Cerebellar nuclear complex (tissue), 1 donor: ENCODE data around the gene OSBPL10.
"Not testable (repeated sequence)": the region's sequence is repeated elsewhere in the genome, so short reads cannot be mapped to it uniquely, and the experiment has no call there.

ENCODE experiments used
- DNase-seq, 2 experiments: peaks; one replicate each; lab custom pipeline; 2025; lab: John Stamatoyannopoulos, UW

The OSBPL10 gene

DNA sequence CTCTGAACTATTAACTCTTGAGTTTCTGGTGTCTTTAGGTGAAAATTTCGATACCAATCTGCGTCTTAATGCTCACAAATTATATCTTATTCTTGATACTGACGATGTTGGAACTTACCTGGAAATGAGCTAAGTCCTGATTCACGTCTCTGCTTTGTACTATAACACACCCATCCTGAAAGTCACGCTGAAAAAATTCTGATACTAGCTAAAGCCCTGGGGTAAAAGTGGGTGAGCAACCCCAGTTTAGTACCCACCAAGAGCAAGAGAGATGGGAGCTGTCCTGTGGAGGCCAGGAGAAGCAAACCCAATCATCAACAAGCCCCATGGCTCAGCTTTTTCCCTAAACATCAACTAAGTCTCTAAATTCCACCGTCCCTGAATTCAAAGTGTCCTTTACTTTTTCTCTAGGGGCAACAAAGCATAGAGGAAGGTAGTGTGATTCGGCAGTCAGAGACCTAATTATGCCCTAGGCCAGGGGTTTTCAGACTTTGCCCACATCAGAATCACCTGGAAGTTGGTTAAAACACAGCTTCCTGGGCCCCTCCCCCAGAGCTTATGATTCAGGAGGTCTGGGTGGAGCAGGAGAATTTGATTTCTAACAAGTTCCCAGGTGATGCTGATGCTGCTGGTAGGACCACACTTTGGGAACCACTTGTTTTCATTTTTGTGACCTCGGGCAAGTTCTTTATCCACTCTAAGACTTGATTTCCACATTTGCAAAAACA, 90.2 kb downstream of the OSBPL10 start:
- no peak for DNase-seq

GRCh38 chr3:31890007-31890406, 91.1 kb downstream of the OSBPL10 start:
- no peak for DNase-seq

GRCh38 chr3:31885235-31885634, 95.8 kb downstream of the OSBPL10 start:
- DNase-seq, result no peak

GRCh38 chr3:31884251-31884650, 96.8 kb downstream of the OSBPL10 start:
- no peak for DNase-seq

GRCh38 chr3:31882895-31883294, 98.2 kb downstream of the OSBPL10 start:
- DNase-seq, result no peak

DNA sequence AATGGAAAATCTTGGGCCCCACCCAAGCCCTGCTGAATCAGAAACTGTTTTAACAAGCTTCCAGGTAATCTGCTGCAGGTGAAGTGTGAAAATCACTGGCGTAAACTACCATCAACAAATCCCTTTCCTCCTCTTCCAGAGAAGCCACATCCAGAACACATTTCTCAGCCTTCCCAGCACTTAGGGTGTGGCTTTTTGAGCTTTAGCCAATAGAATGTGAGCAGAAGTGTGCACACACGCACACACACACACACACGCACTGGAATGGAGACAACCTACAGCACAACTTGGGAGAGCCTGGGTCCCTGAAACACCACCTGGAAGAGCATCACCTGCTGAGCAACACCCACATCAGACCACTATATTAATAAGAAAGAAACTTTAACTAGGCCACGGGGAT, 98.6 kb downstream of the OSBPL10 start:
- no peak for DNase-seq

GRCh38 chr3:31880482-31881078, 100.5 kb downstream of the OSBPL10 start:
- no peak for DNase-seq

DNA sequence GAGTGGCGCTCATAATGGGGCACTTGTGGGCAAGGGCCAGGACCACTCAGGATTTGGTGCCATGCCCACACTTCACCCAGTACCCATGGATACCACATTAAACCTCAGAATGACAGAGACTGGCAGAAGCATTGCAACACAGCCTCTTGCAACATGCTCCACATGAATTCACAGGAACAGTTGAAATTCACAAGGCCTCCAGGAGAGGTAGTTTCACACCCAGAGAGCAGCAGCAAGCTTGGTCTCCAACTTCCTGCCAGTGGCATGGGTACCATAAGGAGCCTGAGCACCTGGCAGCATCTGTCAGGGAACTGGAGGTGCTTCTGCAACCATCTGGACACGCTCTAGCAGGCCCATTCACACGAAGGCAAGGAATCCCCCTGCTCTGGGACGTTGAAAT, 101.0 kb downstream of the OSBPL10 start:
- DNase-seq, result no peak

DNA sequence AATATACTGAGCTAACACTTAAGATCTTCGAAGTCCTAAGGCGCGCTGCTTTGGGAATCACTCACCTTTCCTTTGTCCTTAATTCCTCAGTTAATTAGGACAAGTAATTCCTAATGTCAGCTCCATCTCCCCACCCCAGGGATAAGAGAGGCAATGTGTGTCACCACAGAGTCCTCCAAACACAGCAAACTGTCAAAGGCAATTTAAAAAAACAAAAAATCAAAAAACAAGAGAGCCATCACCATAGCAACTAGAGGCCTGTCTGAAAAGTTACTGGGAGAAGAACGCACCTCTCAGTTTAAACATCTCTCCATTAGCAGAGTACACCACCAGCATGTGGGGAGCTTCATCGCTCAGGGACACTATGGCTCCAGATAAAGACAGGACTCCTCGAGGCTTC, 101.7 kb downstream of the OSBPL10 start:
- no peak for DNase-seq

DNA sequence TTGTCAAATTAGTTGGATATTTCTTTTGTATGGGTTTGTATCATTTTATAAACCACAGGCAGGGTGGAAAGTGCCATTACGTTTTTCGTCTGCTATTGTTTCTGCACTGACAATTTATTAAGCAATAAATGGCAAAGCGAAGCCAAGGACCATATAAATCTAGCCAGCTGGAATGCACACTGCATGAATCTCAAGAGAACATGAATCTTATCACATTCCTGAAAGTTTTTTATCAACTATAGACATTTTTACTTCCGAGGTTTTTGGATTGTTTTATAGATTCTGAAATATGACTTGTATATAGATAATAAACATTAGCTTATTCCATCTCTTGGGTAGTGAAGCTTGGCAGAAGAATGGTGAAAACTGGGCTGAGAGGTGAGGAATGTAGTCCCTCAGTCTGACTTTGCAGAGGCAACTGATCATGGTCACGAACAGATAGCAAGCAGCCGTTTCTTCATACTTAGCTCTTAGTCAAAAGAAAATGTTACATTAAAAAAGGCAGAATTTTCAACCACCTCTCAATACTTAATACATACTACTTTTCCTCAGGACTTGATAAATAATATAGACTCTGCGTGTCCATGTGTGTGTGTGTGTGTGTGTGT, 102.7 kb downstream of the OSBPL10 start:
- no peak for DNase-seq

DNA sequence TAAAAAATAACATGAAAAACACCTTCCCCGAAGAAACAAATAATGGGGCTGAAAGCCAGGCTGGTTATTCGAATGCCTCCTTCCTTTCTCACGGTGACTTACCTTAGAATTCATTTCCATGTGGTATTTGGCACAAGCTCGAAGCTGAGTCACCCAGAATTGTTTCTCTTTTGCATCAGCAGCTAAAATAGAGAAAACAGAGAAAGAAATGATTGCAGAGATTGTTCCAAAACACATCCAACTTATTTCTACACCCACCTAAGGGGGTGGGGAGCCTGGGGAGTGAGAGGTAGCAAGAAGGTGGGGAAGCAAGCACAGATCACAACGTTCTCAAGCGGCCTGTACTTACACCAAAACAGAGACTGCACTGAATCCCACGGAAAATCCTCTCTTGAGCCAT, 104.7 kb downstream of the OSBPL10 start:
- DNase-seq, result no peak

GRCh38 chr3:31875437-31875836, 105.6 kb downstream of the OSBPL10 start:
- no peak for DNase-seq

DNA sequence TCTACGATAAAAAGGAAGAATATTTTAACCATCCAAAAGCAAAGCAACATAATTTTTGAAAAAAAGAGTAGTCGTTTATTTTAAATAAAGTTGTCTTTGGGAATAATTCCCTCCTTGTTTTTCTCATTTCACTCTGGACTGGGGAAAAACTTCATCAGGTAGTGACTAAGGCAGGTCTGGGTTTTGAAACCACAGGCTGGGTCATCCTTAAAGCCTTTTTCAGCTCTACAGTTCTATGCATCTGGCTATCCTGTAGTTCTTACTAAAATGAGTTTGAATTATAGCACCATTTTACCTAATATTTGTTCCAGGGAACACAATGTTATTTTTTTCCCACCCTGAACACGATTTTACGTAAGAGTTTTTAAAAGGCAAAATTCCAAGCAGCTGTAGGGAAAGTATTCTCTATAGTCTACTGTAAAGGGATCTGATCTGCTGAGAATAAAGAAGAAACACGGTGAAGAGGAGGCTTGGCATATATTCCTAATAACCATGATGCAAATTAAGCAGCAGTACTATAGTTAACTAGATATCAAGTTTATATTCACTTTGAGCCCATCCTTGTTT, 107.7 kb downstream of the OSBPL10 start:
- DNase-seq, result no peak

DNA sequence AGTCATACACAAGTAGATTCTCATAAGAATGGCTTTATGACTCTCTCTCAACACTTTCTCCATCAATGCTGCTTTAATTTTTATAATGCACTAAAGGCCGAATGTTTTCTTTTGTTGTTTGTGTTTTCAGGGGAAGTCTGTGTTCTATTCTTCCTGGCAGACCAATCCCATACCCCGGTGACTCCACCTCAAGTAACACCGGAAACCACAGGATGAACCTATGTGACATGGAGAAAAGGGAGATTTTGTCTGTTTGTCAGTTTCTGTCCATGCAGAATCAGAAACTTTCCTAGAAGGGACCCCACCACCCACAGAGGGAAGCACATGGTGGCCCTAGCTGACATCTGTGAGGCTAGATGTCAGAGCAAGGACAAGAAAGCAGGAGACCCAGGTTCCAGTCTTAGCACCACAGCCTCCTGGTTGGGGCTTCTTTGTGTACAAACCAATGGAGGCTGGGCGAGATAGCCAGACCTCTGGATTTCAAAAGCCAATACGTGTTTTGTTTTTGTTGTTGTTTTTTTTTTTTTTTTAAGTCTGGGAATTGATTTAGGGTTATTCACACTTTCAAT, 109.0 kb downstream of the OSBPL10 start:
- DNase-seq, result no peak

- not testable (repeated sequence) for DNase-seq
Measured at GRCh38 chr3:31870111-31870510, 111.0 kb downstream of the OSBPL10 start.

GRCh38 chr3:31868236-31868635, 112.8 kb downstream of the OSBPL10 start:
- DNase-seq, result no peak

DNA sequence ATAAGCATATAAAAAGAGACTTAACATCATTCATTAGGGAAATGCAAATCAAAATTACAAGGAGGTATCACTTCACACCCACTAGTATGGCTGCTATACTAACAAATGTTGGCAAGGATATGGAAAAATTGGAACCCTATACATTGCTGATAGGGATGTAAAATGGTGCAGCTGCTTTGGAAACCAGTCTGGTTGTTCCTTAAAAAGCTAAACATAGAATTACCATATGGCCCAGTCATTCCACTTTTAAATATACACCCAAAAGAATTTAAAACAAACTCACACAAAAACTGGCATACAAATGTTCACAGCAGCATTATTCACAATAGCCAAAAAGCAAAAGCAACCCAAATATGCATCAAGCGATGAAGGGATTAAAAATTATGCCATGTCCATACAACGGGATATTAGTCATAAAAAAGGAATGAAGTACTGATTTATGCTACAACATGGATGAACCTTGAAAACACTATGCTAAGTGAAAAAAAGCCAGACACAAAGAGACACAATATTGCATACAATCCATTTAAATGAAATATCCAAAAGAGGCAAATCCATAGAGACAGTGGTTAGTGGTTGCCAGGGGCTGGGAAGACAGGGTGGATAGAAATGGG, 118.3 kb downstream of the OSBPL10 start:
- no peak for DNase-seq

DNA sequence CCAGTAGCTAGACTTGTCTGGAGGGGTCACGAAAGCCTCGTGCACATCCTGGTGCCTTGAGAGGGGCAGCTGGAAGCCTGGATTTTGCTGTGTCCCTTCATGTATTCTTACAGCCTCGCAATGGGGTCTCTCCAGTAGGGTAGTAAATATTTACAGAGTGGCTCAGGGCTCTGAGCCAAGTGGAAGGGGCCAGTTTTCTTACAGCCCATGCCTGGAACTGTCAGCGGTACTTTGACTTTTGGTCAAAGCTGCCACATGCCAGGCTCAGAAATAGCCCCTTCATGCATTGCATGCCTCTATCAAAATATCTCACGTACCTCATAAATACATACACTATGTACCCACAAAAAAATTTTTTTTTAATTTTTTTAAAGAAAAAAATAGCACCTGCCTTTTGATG, 119.2 kb downstream of the OSBPL10 start:
- no peak for DNase-seq

- not testable (repeated sequence) for DNase-seq
Measured at GRCh38 chr3:31860642-31861041, 120.4 kb downstream of the OSBPL10 start.

- DNase-seq, result no peak
Measured at GRCh38 chr3:31859245-31859644, 121.8 kb downstream of the OSBPL10 start.

- no peak for DNase-seq
Measured at GRCh38 chr3:31858439-31858838, 122.6 kb downstream of the OSBPL10 start.

DNA sequence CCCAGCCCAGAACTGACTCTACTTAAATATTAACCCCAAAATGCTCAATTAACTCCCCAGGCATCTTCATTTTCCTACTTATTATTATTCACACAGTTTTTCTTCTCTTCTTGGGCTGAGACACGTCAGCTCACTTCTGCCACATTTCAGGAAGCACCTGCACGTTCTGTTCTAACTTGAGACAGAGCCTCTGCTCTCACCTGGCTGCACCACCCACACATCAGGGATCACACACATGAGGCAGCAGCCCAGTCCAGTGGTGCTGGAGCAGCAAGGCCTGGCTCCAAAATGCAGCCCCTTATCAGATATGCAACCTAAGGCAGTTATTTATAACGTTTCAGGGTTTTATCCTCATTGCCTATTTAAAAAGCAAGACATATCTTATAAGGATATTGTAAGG, 127.5 kb downstream of the OSBPL10 start:
- no peak for DNase-seq
